Activated gamma-delta T cell treated with Interleukin-2 at 50 U/mL for 16 hours (primary cell): Measurements from ENCODE around the gene GRXCR2.

Source experiments
- DNase-seq: peaks from one replicate; pipeline ENCODE4 v3.0.0-alpha.2; 2020

The GRXCR2 gene

GRCh38 chr5:145834917-145835847, 37.6 kb downstream of the GRXCR2 start, which contains the start of gene PRELID2:
Gene PRELID2 (minus strand): TSS chr5:145835342. CDS start chr5:145835251, 91 bp downstream.
- DNase-seq, result peak; percentile 6

- no peak for DNase-seq
Observed at GRCh38 chr5:145834554-145834916, 38.3 kb downstream of the GRXCR2 start.

GRCh38 chr5:145833631-145834200, 39.1 kb downstream of the GRXCR2 start:
- DNase-seq, result no peak

- DNase-seq, result no peak
Observed at GRCh38 chr5:145830594-145830993, 42.2 kb downstream of the GRXCR2 start.

- no peak for DNase-seq
Observed at GRCh38 chr5:145829708-145830361, 43.0 kb downstream of the GRXCR2 start.

GRCh38 chr5:145826895-145827674, 45.7 kb downstream of the GRXCR2 start:
- DNase-seq, result no peak

GRCh38 chr5:145825751-145826180, 47.0 kb downstream of the GRXCR2 start:
- DNase-seq, result no peak

GRCh38 chr5:145824040-145824439, 48.8 kb downstream of the GRXCR2 start:
- no peak for DNase-seq

- DNase-seq, result no peak
Observed at GRCh38 chr5:145818604-145819003, 54.2 kb downstream of the GRXCR2 start.

- no peak for DNase-seq
Observed at GRCh38 chr5:145812877-145813276, 59.9 kb downstream of the GRXCR2 start.

GRCh38 chr5:145811834-145812625, 60.8 kb downstream of the GRXCR2 start:
- DNase-seq, result no peak
